ENCODE measurements around the gene MOB3B. TPM values are rescaled to one million over a fixed set of nuclear protein-coding genes. Genes with fewer than 3 reads are reported as not detected.

MOB3B gene
- total and polyA plus RNA-seq, 2 of the 13 experiments (the other 11 are each of a cell fraction or from before 2014, with no cell fraction given) = 0.03 to 0.09 TPM

DNA sequence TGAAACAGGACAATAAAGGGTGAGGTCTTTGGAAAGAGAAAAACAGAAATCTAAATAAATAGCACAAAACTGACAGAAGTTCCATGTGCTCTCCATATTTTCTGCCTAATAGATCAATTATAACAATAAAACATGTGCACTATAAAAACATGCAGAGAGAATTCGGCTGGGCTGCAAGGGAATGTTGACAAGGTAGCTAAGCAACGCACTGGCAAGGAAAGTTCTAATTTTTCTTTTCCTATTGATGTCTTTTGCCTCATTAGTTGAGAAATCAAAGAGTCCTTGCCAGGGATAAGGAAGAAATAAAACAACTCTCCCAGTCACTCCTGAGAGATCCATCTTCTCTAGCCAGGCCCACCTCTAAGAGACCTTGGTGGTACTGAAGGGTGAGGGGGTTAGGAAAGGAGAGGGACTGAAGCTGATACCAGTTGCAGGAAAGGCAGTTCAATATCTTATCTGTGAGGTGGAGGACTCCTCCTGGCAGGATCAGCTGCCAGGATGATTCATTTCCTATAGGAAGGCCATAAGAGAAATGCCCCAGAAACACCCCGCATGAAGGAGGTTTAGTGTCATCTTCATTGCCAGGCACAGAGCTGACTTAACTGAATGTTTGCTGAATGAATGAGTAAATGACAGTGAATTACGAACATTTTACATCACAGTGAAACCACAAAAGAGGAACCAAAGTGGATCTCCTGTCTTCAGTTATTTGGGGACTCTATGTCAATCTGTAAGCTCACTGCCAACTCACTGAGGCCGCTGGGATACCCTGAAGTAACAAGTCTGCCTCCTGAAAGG lies 69.2 kb downstream of the MOB3B start:
- Histone ChIP-seq H3K9ac (ENCODE audit: insufficient read depth, low read depth, low read length) (no peak overlapping the region), H3K27ac (ENCODE audit: extremely low read length, insufficient read depth, low read length) (no peak overlapping the region), H3K4me1 (ENCODE audit: insufficient read depth, low read length) (no peaks in the 10 kb centered on the region), H4K20me1 (ENCODE audit: insufficient read depth, low read length) (no peaks in the 10 kb centered on the region), H2AFZ (ENCODE audit: low read length) (no peak overlapping the region), H3K79me2 (ENCODE audit: insufficient read depth, low read length) (no peaks in the 10 kb centered on the region), H3K9me3 (ENCODE audit: low read length) (no peaks in the 10 kb centered on the region), H3K36me3 (replicated peaks in 1 of 2; ENCODE audit: control insufficient read depth in 1 of 2, insufficient read depth in 2 of 2, low read length in 2 of 2) (no peaks in the 10 kb centered on the region), H3K4me2 (ENCODE audit: low read depth, low read length) (no peak overlapping the region), H3K27me3 (ENCODE audit: control insufficient read depth in 1 of 2, insufficient read depth in 2 of 2, low read length in 2 of 2) (no peaks in the 10 kb centered on the region), H3K4me3 (replicated peaks in 1 of 3; ENCODE audit: insufficient read depth in 1 of 3, low read depth in 2 of 3, low read length in 3 of 3) (no peak overlapping the region)
- BruUV-seq (replicated peaks) = no TSS peak
- FAIRE-seq (no peak), DNase-seq (ENCODE audit: low spot score) (no peak), ATAC-seq (no peak)
- no peak for TF ChIP-seq ZNF570 (CRISPR knock-in tag; IDR thresholded peaks at IDR 0.05; ENCODE audit: borderline replicate concordance)
- TF ChIP-seq CBFB (CRISPR knock-in tag; IDR thresholded peaks at IDR 0.05) = no peak
- no peak for TF ChIP-seq ZNF12 (CRISPR knock-in tag; IDR thresholded peaks at IDR 0.05)
- no peak for TF ChIP-seq MLXIP (CRISPR knock-in tag; IDR thresholded peaks at IDR 0.05; ENCODE audit: borderline replicate concordance)
- TF ChIP-seq TEAD3 (CRISPR knock-in tag; optimal IDR thresholded peaks at IDR 0.05; ENCODE audit: borderline replicate concordance) = no peak
- TF ChIP-seq ZMAT3 (CRISPR knock-in tag; conservative IDR thresholded peaks at IDR 0.05) = no peak
- no peak for TF ChIP-seq KMT2B (CRISPR knock-in tag; IDR thresholded peaks at IDR 0.05)
- TF ChIP-seq ZNF790 (CRISPR knock-in tag; IDR thresholded peaks at IDR 0.05; ENCODE audit: borderline replicate concordance) = no peak
- intact Hi-C loops (cut with micrococcal nuclease; ENCODE audit: unreplicated experiment) = no loop called here
- 12% methylated on average over 5 of the region's 5 CpGs for WGBS (ENCODE audit: low lambda C conversion rate)
- CTCF ChIA-PET (ENCODE audit: low intra/inter-chr PET ratio, low total read pairs) = no interaction called here
- in situ Hi-C loops (cut with HindIII; ENCODE audit: extremely low pct_ligation_motif_present, low pct_unique_long_range_greater_than_20kb) = no loop called here
- POLR2A ChIA-PET = no interaction called here

Data from HepG2 (cell line).